CD4-positive, CD25-positive, alpha-beta regulatory T cell (primary cell): ENCODE data around the gene MMGT1. TPM values are rescaled to one million over a fixed set of nuclear protein-coding genes. Genes with fewer than 3 reads are reported as not detected.
"Not testable (repeated sequence)": the region's sequence is repeated elsewhere in the genome, so short reads cannot be mapped to it uniquely, and the experiment has no call there.

ENCODE experiments used
- ATAC-seq, 2 donors: fragments of 150-1000 bp; cut with Tn5 transposase; one replicate each; pipeline ENCODE4 v1.10.0; 2021; ENCODE audit warnings: low read depth in 2 of 2, moderate number of reproducible peaks in 2 of 2, moderate library complexity in 1 of 2
- DNase-seq, 3 donors: peaks; one replicate each; pipeline versions ENCODE4 v3.0.0 to v3.0.0-alpha.2; 2012 to 2022; ENCODE audit warnings: mixed read lengths in 1 of 3
- H3K27ac ChIP-seq: one replicate; pipeline ENCODE4 v1.7.0; 2013; ENCODE audit warnings: mild to moderate bottlenecking, low read length; ENCODE audit not compliant: insufficient read depth, poor library complexity, severe bottlenecking
- H3K27me3 ChIP-seq: one replicate; pipeline ENCODE4 v1.7.0; 2013; ENCODE audit warnings: low read length; ENCODE audit not compliant: control insufficient read depth, insufficient read depth
- H3K36me3 ChIP-seq: one replicate; pipeline ENCODE4 v1.7.0; 2013; ENCODE audit warnings: mild to moderate bottlenecking, low read length, moderate library complexity; ENCODE audit not compliant: control insufficient read depth, insufficient read depth
- H3K4me1 ChIP-seq: 2 replicates; pipeline ENCODE4 v1.7.0; 2013; ENCODE audit warnings: mild to moderate bottlenecking, low read length; ENCODE audit not compliant: insufficient read depth, control insufficient read depth, poor library complexity, severe bottlenecking
- H3K4me3 ChIP-seq: one replicate; pipeline ENCODE4 v1.7.0; 2013; ENCODE audit warnings: low read depth, mild to moderate bottlenecking, low read length, moderate library complexity
- H3K9me3 ChIP-seq, 2 experiments: 1 replicate in 1 of 2; 2 replicates in 1 of 2; pipeline ENCODE4 v1.7.0; 2013; ENCODE audit warnings: low read length in 2 of 2, mild to moderate bottlenecking in 1 of 2, moderate library complexity in 1 of 2; ENCODE audit not compliant: control insufficient read depth in 2 of 2
- H3K27ac Mint-ChIP-seq, 3 donors: one replicate each; pipeline ENCODE4 v1.8.0; 2020 to 2022; ENCODE audit warnings: mild to moderate bottlenecking in 3 of 3, mixed read lengths in 3 of 3, moderate library complexity in 2 of 3
- H3K27me3 Mint-ChIP-seq: one replicate; pipeline ENCODE4 v1.8.0; 2022; ENCODE audit warnings: mild to moderate bottlenecking, mixed read lengths
- H3K36me3 Mint-ChIP-seq: one replicate; pipeline ENCODE4 v1.8.0; 2020; ENCODE audit warnings: mixed read lengths
- H3K4me1 Mint-ChIP-seq, 4 donors: one replicate each; pipeline ENCODE4 v1.8.0; 2020 to 2022; ENCODE audit warnings: mixed read lengths in 4 of 4, mild to moderate bottlenecking in 1 of 4
- H3K4me3 Mint-ChIP-seq, 4 donors: one replicate each; pipeline ENCODE4 v1.8.0; 2020 to 2022; ENCODE audit warnings: mild to moderate bottlenecking in 4 of 4, mixed read lengths in 4 of 4, moderate library complexity in 3 of 4
- H3K9me3 Mint-ChIP-seq, 7 donors: one replicate each; pipeline ENCODE4 v1.8.0; 2020 to 2022; ENCODE audit warnings: mixed read lengths in 7 of 7, mild to moderate bottlenecking in 3 of 7, moderate library complexity in 2 of 7
- polyA plus RNA-seq, 4 donors: library from polyadenylated mRNA; unstranded; fragments of 300-500 nt; fragmentation: Illumina TruSeq; gene quantifications; one replicate each; pipeline ENCODE4 v1.2.3, GENCODE V29; 2021
- total RNA-seq: library from RNA; stranded (reverse); gene quantifications from one replicate; pipeline ENCODE4 v1.2.3, GENCODE V29; 2022

MMGT1 gene
- total and polyA plus RNA-seq, 5 donors from 2014 or later: 9.6 to 31.0 (median 10.7) TPM

DNA sequence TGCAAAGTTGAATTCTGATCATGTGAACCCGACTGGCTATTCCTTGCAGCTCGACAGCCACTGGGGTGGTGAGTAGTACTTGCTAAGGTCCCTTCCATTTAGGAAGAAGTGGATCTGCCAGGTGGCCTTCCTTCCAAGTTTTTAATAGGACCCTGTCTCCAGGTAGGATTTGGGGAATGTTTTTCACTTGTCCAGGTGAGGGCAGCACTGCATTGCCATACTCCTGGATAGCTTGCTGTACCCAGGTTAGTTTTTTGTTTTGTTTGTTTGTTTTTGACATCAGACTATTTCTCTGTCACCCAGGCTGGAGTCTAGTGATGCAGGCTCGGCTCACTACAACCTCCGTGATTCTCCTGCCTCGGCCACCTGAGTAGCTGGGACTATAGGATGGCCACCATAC is 50.4 kb downstream of the MMGT1 start:
- no peaks in the 10 kb centered on the region for H3K9me3 ChIP-seq
- no peaks in the 10 kb centered on the region for H3K4me1 ChIP-seq
- DNase-seq (no peak), ATAC-seq (no peak)
- Mint-ChIP-seq H3K4me3 (no peak overlapping the region), H3K27ac (no peak overlapping the region), H3K27me3 (no peaks in the 10 kb centered on the region), H3K36me3 (no peaks in the 10 kb centered on the region), H3K9me3 (peaks cover 0 to 5% (median 0%) of the 10 kb centered on the region in 7 donors), H3K4me1 (no peaks in the 10 kb centered on the region)
- H3K4me3 ChIP-seq: no peak overlapping the region
- no peaks in the 10 kb centered on the region for H3K36me3 ChIP-seq
- no peak overlapping the region for H3K27ac ChIP-seq
- no peaks in the 10 kb centered on the region for H3K27me3 ChIP-seq

DNA sequence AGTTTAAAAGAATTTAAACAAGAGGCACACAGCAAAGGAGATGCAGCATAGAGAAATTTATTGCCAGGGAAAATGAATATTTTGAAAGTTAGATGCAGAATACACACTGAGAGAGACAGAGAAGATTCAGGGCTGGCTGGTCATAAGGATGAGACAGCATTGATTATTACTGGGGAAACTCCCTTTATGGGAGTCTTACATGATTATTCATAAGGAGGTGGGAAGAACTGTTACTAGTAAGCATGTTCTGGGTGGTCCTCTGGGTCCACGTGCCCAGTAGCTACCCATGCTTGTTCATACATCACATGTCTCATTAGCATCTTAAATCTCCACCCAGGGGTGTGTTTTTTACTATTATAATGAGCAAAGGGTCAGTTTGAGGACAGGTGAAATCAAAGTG is 53.3 kb downstream of the MMGT1 start:
- not testable (repeated sequence) for H3K4me1 Mint-ChIP-seq, H3K27me3 Mint-ChIP-seq, H3K9me3 ChIP-seq, H3K27ac Mint-ChIP-seq, H3K4me3 ChIP-seq, H3K27me3 ChIP-seq, H3K4me3 Mint-ChIP-seq, H3K4me1 ChIP-seq, H3K27ac ChIP-seq, H3K36me3 Mint-ChIP-seq, DNase-seq, ATAC-seq, H3K9me3 Mint-ChIP-seq, H3K36me3 ChIP-seq

GRCh38 chrX:135914404-135914803 is 59.4 kb downstream of the MMGT1 start:
- Histone ChIP-seq H3K9me3 (no peaks in the 10 kb centered on the region), H3K27me3 (no peaks in the 10 kb centered on the region), H3K4me3 (no peak overlapping the region), H3K27ac (no peak overlapping the region), H3K4me1 (no peaks in the 10 kb centered on the region), H3K36me3 (no peaks in the 10 kb centered on the region)
- H3K27me3 Mint-ChIP-seq: no peaks in the 10 kb centered on the region
- no peak overlapping the region for H3K27ac Mint-ChIP-seq
- no peaks in the 10 kb centered on the region for H3K36me3 Mint-ChIP-seq
- H3K9me3 Mint-ChIP-seq: peaks cover 0 to 2% (median 0%) of the 10 kb centered on the region in 7 donors
- DNase-seq (no peak), ATAC-seq (no peak)
- no peaks in the 10 kb centered on the region for H3K4me1 Mint-ChIP-seq
- no peak overlapping the region for H3K4me3 Mint-ChIP-seq

Other genes starting within 250 kb of the MMGT1 start
- gene CT45A3, start 205.8 kb downstream of the MMGT1 start, total RNA-seq: not detected
- not detected for gene CT45A3, start 205.8 kb downstream of the MMGT1 start, polyA plus RNA-seq
- gene CT45A5, start 188.5 kb downstream of the MMGT1 start, total RNA-seq: not detected
- gene CT45A5, start 188.5 kb downstream of the MMGT1 start, polyA plus RNA-seq: not detected
- not detected for gene CT45A6, start 171.2 kb downstream of the MMGT1 start, total RNA-seq
- not detected for gene CT45A6, start 171.2 kb downstream of the MMGT1 start, polyA plus RNA-seq
- not detected for gene CT45A2, start 154.0 kb downstream of the MMGT1 start, total RNA-seq
- not detected for gene CT45A2, start 154.0 kb downstream of the MMGT1 start, polyA plus RNA-seq
- not detected for gene CT45A7, start 136.7 kb downstream of the MMGT1 start, total RNA-seq
- not detected for gene CT45A7, start 136.7 kb downstream of the MMGT1 start, polyA plus RNA-seq
- not detected for gene CT45A8, start 119.5 kb downstream of the MMGT1 start, total RNA-seq
- not detected for gene CT45A8, start 119.5 kb downstream of the MMGT1 start, polyA plus RNA-seq
- gene CT45A9, start 102.2 kb downstream of the MMGT1 start, total RNA-seq: not detected
- gene CT45A9, start 102.2 kb downstream of the MMGT1 start, polyA plus RNA-seq: not detected
- not detected for gene CT45A10, start 80.5 kb downstream of the MMGT1 start, total RNA-seq
- under 1 TPM in 1 of 4 donors, not detected in 3; 0.40 TPM for gene CT45A10, start 80.5 kb downstream of the MMGT1 start, polyA plus RNA-seq
- gene SAGE1, start 80.3 kb downstream of the MMGT1 start, total RNA-seq: not detected
- not detected for gene SAGE1, start 80.3 kb downstream of the MMGT1 start, polyA plus RNA-seq
- 17.8 TPM for gene SLC9A6, start 11.4 kb upstream of the MMGT1 start, total RNA-seq
- 10 to 100 TPM; 17.2 to 20.0 (median 18.9) TPM for gene SLC9A6, start 11.4 kb upstream of the MMGT1 start, polyA plus RNA-seq
- 15.7 TPM for gene FHL1, start 173.5 kb upstream of the MMGT1 start, total RNA-seq
- gene FHL1, start 173.5 kb upstream of the MMGT1 start, polyA plus RNA-seq: 10 to 100 TPM in 3 of 4 donors, 1 to 10 TPM in 1; 3.8 to 24.5 (median 17.3) TPM